GM19193 (cell line): Measurements from ENCODE around the gene SPATA46.

Experiments used
- POLR2A ChIP-seq: IDR thresholded peaks from 4 replicates; pipeline ENCODE4 v1.6.1; 2011; ENCODE audit not compliant: insufficient read depth, insufficient read length; ENCODE audit errors: extremely low read depth

SPATA46 gene

DNA sequence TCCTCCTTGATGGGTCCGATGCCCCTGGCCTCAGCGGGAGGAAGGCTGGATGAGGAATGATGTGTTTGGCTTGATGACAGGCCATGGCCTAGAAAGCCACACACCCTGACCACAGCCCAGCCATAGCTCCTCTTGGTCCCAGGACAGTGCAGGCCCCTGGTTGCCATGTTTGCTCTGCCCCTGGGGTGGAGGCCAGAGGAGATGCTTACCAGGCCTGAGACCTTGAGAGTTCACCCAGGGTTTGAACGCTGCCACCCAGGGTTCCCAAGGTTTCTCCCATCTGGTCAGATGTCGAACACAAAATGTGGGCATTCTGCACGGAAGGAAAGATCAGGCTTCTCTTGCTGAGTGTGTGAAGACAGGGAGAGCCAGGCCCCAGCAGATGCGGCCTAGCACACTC lies 7.5 kb upstream of the SPATA46 start:
- TF ChIP-seq POLR2A, result no peak

GRCh38 chr1:162383516-162383915 lies 6.9 kb upstream of the SPATA46 start:
- TF ChIP-seq POLR2A, result no peak

- TF ChIP-seq POLR2A, result no peak
Measured at GRCh38 chr1:162383091-162383490, 6.4 kb upstream of the SPATA46 start.

GRCh38 chr1:162381941-162382750 lies 5.5 kb upstream of the SPATA46 start:
- no peak for TF ChIP-seq POLR2A

DNA sequence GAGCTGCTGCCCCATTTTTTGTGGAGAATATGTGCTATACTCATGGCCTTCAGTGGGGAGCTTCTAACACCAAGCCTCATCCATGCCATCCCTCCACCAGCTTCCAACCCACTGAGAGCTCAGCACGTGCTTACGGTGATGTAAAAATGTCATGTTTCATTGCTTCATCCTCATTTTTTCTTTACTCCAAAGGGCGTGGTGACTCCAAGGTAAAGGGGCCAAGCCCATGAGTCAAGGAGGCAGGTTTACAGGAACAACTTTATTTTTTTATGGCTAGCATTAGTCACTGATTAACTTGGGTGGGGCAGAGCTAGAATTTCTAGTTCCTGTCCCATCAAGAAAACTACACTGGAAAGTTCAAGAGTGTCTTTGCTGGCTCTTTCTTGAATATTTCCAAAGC lies 4.7 kb upstream of the SPATA46 start, which contains the start of gene C1orf226:
C1orf226 (plus strand) TSS at position 346 of the 400 bp plus-strand sequence. CDS start 174 bp downstream, outside the sequence.
- no peak for TF ChIP-seq POLR2A

GRCh38 chr1:162380061-162380846 lies 3.6 kb upstream of the SPATA46 start:
- no peak for TF ChIP-seq POLR2A

- no peak for TF ChIP-seq POLR2A
Measured at GRCh38 chr1:162375463-162375862, 1.2 kb downstream of the SPATA46 start.

DNA sequence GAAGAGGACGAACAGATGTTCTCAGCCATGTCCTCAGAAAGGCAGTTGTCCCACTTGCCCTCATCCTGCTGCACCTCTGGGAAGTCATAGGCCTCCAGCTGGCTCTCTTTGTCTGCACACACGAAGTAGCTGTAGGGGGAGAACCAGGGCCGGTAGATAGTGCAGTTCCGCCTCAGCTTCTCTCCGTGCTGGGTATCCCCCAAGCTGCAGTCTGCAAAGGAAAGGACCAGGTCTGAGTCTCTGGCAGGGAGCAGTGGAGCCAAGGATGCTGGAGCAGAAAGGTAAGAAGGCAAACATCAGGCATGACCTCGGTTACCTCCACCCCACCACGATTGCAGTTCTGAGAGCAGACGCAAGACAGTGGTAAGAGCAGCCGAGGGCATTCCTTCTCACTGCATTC lies 2.2 kb downstream of the SPATA46 start:
- TF ChIP-seq POLR2A, result no peak

GRCh38 chr1:162373541-162374260 lies 3.0 kb downstream of the SPATA46 start:
- TF ChIP-seq POLR2A, result no peak

GRCh38 chr1:162373072-162373427 lies 3.6 kb downstream of the SPATA46 start:
- no peak for TF ChIP-seq POLR2A

GRCh38 chr1:162372159-162373071 lies 4.2 kb downstream of the SPATA46 start:
- no peak for TF ChIP-seq POLR2A

DNA sequence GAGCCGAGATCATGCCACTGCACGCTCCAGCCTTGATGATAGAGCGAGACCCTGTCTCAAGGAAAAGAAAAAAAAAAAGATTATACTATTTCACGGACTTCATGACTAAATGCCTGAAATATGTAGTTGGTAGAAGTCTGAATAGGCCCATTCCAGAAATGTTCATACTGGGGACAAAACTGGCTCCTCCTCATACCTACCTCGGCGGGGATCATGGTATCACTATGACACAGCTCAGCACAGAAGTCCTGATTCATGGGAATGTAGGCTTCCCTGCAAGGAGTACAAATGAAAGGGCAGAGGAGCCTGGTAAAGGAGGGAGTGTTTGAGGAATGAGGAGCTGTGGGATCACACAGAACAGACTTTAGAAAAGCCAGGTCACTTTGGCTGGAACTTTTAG lies 5.0 kb downstream of the SPATA46 start:
- no peak for TF ChIP-seq POLR2A

GRCh38 chr1:162370721-162371120 lies 5.9 kb downstream of the SPATA46 start:
- TF ChIP-seq POLR2A, result no peak

- TF ChIP-seq POLR2A, result no peak
Measured at GRCh38 chr1:162370161-162370560, 6.5 kb downstream of the SPATA46 start.
